Right lung (tissue), 5 donors: ENCODE data around the gene RET. TPM values are rescaled to one million over a fixed set of nuclear protein-coding genes. Genes with fewer than 3 reads are reported as not detected.

Source experiments
- DNase-seq, 2 donors: peaks; one replicate each; pipeline ENCODE4 v3.0.0-alpha.2; 2013
- polyA plus RNA-seq, 5 donors: library from polyadenylated mRNA; unstranded; fragments of 120-200 nt; gene quantifications; one replicate each; pipeline versions ENCODE4 v1.2.1 to v1.2.3, GENCODE V29; 2013; ENCODE audit warnings: inconsistent platforms in 1 of 5, low replicate concordance in 1 of 5; ENCODE audit not compliant: insufficient read length in 5 of 5, insufficient read depth in 1 of 5

RET gene
- polyA plus RNA-seq, 5 donors: 1.5 to 2.8 (median 2.0) TPM

- DNase-seq: no peak
These were observed 33.0 kb upstream of the RET start for GRCh38 chr10:43043773-43044447.

GRCh38 chr10:43044448-43044921 is 32.4 kb upstream of the RET start:
- no peak for DNase-seq

- DNase-seq: no peak
These were observed 31.8 kb upstream of the RET start for GRCh38 chr10:43044961-43045621.

GRCh38 chr10:43045631-43046287 is 31.1 kb upstream of the RET start:
- DNase-seq: no peak

- DNase-seq: no peak
These were observed 30.4 kb upstream of the RET start for GRCh38 chr10:43046288-43046991.

- DNase-seq: no peak
These were observed 29.4 kb upstream of the RET start for GRCh38 chr10:43047288-43047970.

- DNase-seq: no peak
These were observed 28.4 kb upstream of the RET start for GRCh38 chr10:43048301-43049051.

GRCh38 chr10:43049081-43049551 is 27.8 kb upstream of the RET start:
- DNase-seq: no peak

- DNase-seq: no peak
These were observed 26.9 kb upstream of the RET start for GRCh38 chr10:43050011-43050410.

- no peak for DNase-seq
These were observed 23.0 kb upstream of the RET start for GRCh38 chr10:43053825-43054224.

GRCh38 chr10:43054593-43054992 is 22.3 kb upstream of the RET start:
- DNase-seq: no peak

- no peak for DNase-seq
These were observed 21.7 kb upstream of the RET start for GRCh38 chr10:43055217-43055616.

GRCh38 chr10:43055991-43056567 is 20.8 kb upstream of the RET start:
- no peak for DNase-seq

GRCh38 chr10:43056568-43057011 is 20.3 kb upstream of the RET start:
- DNase-seq: no peak

- no peak for DNase-seq
These were observed 19.6 kb upstream of the RET start for GRCh38 chr10:43057231-43057711.

- no peak for DNase-seq
These were observed 19.0 kb upstream of the RET start for GRCh38 chr10:43057831-43058340.

- DNase-seq: no peak
These were observed 18.0 kb upstream of the RET start for GRCh38 chr10:43058716-43059335.

GRCh38 chr10:43059336-43059720 is 17.5 kb upstream of the RET start:
- no peak for DNase-seq

- no peak for DNase-seq
These were observed 17.0 kb upstream of the RET start for GRCh38 chr10:43059828-43060227.

GRCh38 chr10:43060291-43060690 is 16.6 kb upstream of the RET start:
- DNase-seq: no peak
